Measurements from ENCODE around the gene MARVELD2.

DNA sequence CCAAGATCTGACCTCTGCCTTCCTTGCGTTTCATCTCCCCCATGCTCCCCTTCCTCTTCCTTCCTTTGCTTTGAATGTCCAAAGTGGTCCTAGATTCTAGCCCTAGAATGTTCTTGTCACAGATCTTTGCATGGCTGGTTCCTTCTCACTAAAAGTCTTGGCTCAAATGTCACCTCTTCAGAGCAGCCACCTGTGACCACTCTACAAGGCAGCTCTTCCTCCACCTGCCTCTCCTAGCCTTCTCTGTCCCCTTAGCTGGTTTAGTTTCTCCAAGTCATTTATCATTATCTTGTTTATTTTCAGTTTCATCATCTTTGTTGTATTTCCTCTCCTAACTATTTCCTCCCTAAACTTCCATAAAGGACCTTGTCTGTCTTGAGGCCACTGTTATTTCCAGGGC, 70.6 kb downstream of the MARVELD2 start:
- TF ChIP-seq, protein P1, sequence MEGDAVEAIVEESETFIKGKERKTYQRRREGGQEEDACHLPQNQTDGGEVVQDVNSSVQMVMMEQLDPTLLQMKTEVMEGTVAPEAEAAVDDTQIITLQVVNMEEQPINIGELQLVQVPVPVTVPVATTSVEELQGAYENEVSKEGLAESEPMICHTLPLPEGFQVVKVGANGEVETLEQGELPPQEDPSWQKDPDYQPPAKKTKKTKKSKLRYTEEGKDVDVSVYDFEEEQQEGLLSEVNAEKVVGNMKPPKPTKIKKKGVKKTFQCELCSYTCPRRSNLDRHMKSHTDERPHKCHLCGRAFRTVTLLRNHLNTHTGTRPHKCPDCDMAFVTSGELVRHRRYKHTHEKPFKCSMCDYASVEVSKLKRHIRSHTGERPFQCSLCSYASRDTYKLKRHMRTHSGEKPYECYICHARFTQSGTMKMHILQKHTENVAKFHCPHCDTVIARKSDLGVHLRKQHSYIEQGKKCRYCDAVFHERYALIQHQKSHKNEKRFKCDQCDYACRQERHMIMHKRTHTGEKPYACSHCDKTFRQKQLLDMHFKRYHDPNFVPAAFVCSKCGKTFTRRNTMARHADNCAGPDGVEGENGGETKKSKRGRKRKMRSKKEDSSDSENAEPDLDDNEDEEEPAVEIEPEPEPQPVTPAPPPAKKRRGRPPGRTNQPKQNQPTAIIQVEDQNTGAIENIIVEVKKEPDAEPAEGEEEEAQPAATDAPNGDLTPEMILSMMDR (IDR thresholded peaks at IDR 0.05) = no peak
- no peak for TF ChIP-seq EP300 (IDR thresholded peaks at IDR 0.05; ENCODE audit: low read depth)
